ENCODE results near the gene ARHGAP18.

ARHGAP18 gene

GRCh38 chr6:129608886-129609537, 101.0 kb downstream of the ARHGAP18 start:
- H3K9me3 ChIP-seq (ENCODE audit: insufficient read depth, low read length): no peaks in the 10 kb centered on the region
- no peaks in the 10 kb centered on the region for H3K9me2 ChIP-seq (replicated peaks; ENCODE audit: insufficient read depth, low read length)
- H4K20me1 ChIP-seq (ENCODE audit: low read depth, low read length): no peaks in the 10 kb centered on the region
- H3K27ac ChIP-seq (ENCODE audit: low read depth, low read length): no peak overlapping the region
- H3K27me3 ChIP-seq (ENCODE audit: low read length): no peaks in the 10 kb centered on the region
- no peak overlapping the region for H3K4me2 ChIP-seq (ENCODE audit: low read depth, low read length, poor library complexity, severe bottlenecking)
- no peaks in the 10 kb centered on the region for H3K79me2 ChIP-seq (ENCODE audit: insufficient read depth, low read length)
- no peaks in the 10 kb centered on the region for H3F3A ChIP-seq (ENCODE audit: insufficient read depth)
- no peaks in the 10 kb centered on the region for H3K36me3 ChIP-seq (ENCODE audit: low read length)
- H3K9ac ChIP-seq (ENCODE audit: low read length): no peak overlapping the region
- H2AFZ ChIP-seq (ENCODE audit: low read depth, low read length, severe bottlenecking): no peak overlapping the region
- TF ChIP-seq EZH2phosphoT487 (conservative IDR thresholded peaks at IDR 0.05; ENCODE audit: low read length) (no peak), CTCF (IDR thresholded peaks at IDR 0.05; ENCODE audit: insufficient read depth, low read length, poor library complexity, severe bottlenecking) (no peak)
- H3K4me3 ChIP-seq (ENCODE audit: insufficient read depth, low read length, poor library complexity, severe bottlenecking): no peak overlapping the region

- H3K79me2 ChIP-seq (ENCODE audit: insufficient read depth, low read length): no peaks in the 10 kb centered on the region
- H3K9me2 ChIP-seq (replicated peaks; ENCODE audit: insufficient read depth, low read length): no peaks in the 10 kb centered on the region
- H3K27ac ChIP-seq (ENCODE audit: low read depth, low read length): no peak overlapping the region
- H3K4me2 ChIP-seq (ENCODE audit: low read depth, low read length, poor library complexity, severe bottlenecking): no peak overlapping the region
- H3K9ac ChIP-seq (ENCODE audit: low read length): no peak overlapping the region
- H3K9me3 ChIP-seq (ENCODE audit: insufficient read depth, low read length): no peaks in the 10 kb centered on the region
- no peaks in the 10 kb centered on the region for H3K36me3 ChIP-seq (ENCODE audit: low read length)
- no peak for TF ChIP-seq EZH2phosphoT487 (conservative IDR thresholded peaks at IDR 0.05; ENCODE audit: low read length)
- TF ChIP-seq CTCF (IDR thresholded peaks at IDR 0.05; ENCODE audit: insufficient read depth, low read length, poor library complexity, severe bottlenecking): no peak
- no peaks in the 10 kb centered on the region for H3F3A ChIP-seq (ENCODE audit: insufficient read depth)
- H3K4me3 ChIP-seq (ENCODE audit: insufficient read depth, low read length, poor library complexity, severe bottlenecking): no peak overlapping the region
- no peaks in the 10 kb centered on the region for H3K27me3 ChIP-seq (ENCODE audit: low read length)
- no peak overlapping the region for H2AFZ ChIP-seq (ENCODE audit: low read depth, low read length, severe bottlenecking)
- H4K20me1 ChIP-seq (ENCODE audit: low read depth, low read length): no peaks in the 10 kb centered on the region
These were observed 102.3 kb downstream of the ARHGAP18 start for GRCh38 chr6:129607581-129608186.

DNA sequence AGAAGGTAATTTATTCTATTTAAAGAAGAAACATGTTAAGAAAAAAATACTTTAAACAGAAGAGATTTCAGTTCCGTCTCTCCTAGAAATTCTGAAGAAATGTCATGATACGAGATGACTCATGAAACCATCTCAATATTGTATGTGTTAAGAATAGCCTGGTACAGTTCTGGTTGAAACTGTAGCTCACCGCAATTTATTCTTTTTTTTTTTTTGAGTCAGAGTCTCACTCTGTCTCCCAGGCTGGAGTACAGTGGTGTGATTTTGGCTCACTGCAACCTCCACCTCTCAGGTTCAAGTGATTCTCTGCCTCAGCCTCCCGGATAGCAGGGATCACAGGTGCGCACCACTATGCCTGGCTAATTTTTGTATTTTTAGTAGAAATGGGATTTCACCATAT, 103.3 kb downstream of the ARHGAP18 start:
- Histone ChIP-seq H3K9me3 (ENCODE audit: insufficient read depth, low read length) (no peaks in the 10 kb centered on the region), H3K36me3 (ENCODE audit: low read length) (no peaks in the 10 kb centered on the region), H3K4me3 (ENCODE audit: insufficient read depth, low read length, poor library complexity, severe bottlenecking) (no peak overlapping the region), H3F3A (ENCODE audit: insufficient read depth) (no peaks in the 10 kb centered on the region), H3K27ac (ENCODE audit: low read depth, low read length) (no peak overlapping the region), H3K27me3 (ENCODE audit: low read length) (no peaks in the 10 kb centered on the region), H3K9ac (ENCODE audit: low read length) (no peak overlapping the region), H3K79me2 (ENCODE audit: insufficient read depth, low read length) (no peaks in the 10 kb centered on the region), H3K4me2 (ENCODE audit: low read depth, low read length, poor library complexity, severe bottlenecking) (no peak overlapping the region), H4K20me1 (ENCODE audit: low read depth, low read length) (no peaks in the 10 kb centered on the region), H3K9me2 (replicated peaks; ENCODE audit: insufficient read depth, low read length) (no peaks in the 10 kb centered on the region), H2AFZ (ENCODE audit: low read depth, low read length, severe bottlenecking) (no peak overlapping the region)
- no peak for TF ChIP-seq EZH2phosphoT487 (conservative IDR thresholded peaks at IDR 0.05; ENCODE audit: low read length)
- TF ChIP-seq CTCF (IDR thresholded peaks at IDR 0.05; ENCODE audit: insufficient read depth, low read length, poor library complexity, severe bottlenecking): no peak

Measured in SU-DHL-6 (cell line).